GM19328 (cell line): ENCODE measurements around the gene PPP1R2C.

Experiments
- ATAC-seq: cut with Tn5 transposase; IDR thresholded peaks from one replicate; pipeline ENCODE4 v1.9.1; 2021; ENCODE audit warnings: mild to moderate bottlenecking, moderate library complexity; ENCODE audit not compliant: unreplicated experiment

The PPP1R2C gene

GRCh38 chrX:42778096-42778495 is at the start of gene PPP1R2C:
Gene PPP1R2C, minus strand, starts transcription at chrX:42778163. Its CDS starts 84 bp downstream, at chrX:42778079.
- no peak for ATAC-seq

- ATAC-seq, result no peak
These were observed 47.2 kb upstream of the PPP1R2C start for GRCh38 chrX:42825201-42825600.

GRCh38 chrX:42824541-42824940 is 46.6 kb upstream of the PPP1R2C start:
- ATAC-seq, result no peak

GRCh38 chrX:42823443-42823842 is 45.5 kb upstream of the PPP1R2C start:
- ATAC-seq, result no peak

GRCh38 chrX:42821803-42822443 is 44.0 kb upstream of the PPP1R2C start:
- ATAC-seq, result no peak

GRCh38 chrX:42818151-42818921 is 40.4 kb upstream of the PPP1R2C start:
- ATAC-seq, result no peak

- ATAC-seq, result no peak
These were observed 31.6 kb upstream of the PPP1R2C start for GRCh38 chrX:42809569-42809968.

- ATAC-seq, result no peak
These were observed 29.4 kb upstream of the PPP1R2C start for GRCh38 chrX:42807393-42807792.

GRCh38 chrX:42804524-42804923 is 26.6 kb upstream of the PPP1R2C start:
- no peak for ATAC-seq

GRCh38 chrX:42803320-42803719 is 25.4 kb upstream of the PPP1R2C start:
- ATAC-seq, result no peak

- ATAC-seq, result no peak
These were observed 19.8 kb upstream of the PPP1R2C start for GRCh38 chrX:42797651-42798269.

- ATAC-seq, result no peak
These were observed 5.5 kb upstream of the PPP1R2C start for GRCh38 chrX:42783451-42783850.

GRCh38 chrX:42776195-42776594 is 1.8 kb downstream of the PPP1R2C start:
- ATAC-seq, result peak; percentile 68

GRCh38 chrX:42772874-42773273 is 5.1 kb downstream of the PPP1R2C start:
- no peak for ATAC-seq

- no peak for ATAC-seq
These were observed 6.2 kb downstream of the PPP1R2C start for GRCh38 chrX:42771506-42772335.

- no peak for ATAC-seq
These were observed 7.4 kb downstream of the PPP1R2C start for GRCh38 chrX:42770566-42770965.

GRCh38 chrX:42759881-42760280 is 18.1 kb downstream of the PPP1R2C start:
- ATAC-seq, result no peak

- no peak for ATAC-seq
These were observed 22.1 kb downstream of the PPP1R2C start for GRCh38 chrX:42755815-42756214.

- ATAC-seq, result no peak
These were observed 23.4 kb downstream of the PPP1R2C start for GRCh38 chrX:42754603-42755002.

- ATAC-seq, result no peak
These were observed 23.8 kb downstream of the PPP1R2C start for GRCh38 chrX:42754115-42754514.

GRCh38 chrX:42752730-42753129 is 25.2 kb downstream of the PPP1R2C start:
- no peak for ATAC-seq
